HS-5 (cell line): ENCODE results near the gene HEATR5B.
"Not testable (repeated sequence)": the region's sequence is repeated elsewhere in the genome, so short reads cannot be mapped to it uniquely, and the experiment has no call there.

Experiments used
- DNase-seq: peaks from one replicate; pipeline ENCODE4 v3.0.0-alpha.2; 2012; ENCODE audit warnings: low read depth

HEATR5B gene

DNA sequence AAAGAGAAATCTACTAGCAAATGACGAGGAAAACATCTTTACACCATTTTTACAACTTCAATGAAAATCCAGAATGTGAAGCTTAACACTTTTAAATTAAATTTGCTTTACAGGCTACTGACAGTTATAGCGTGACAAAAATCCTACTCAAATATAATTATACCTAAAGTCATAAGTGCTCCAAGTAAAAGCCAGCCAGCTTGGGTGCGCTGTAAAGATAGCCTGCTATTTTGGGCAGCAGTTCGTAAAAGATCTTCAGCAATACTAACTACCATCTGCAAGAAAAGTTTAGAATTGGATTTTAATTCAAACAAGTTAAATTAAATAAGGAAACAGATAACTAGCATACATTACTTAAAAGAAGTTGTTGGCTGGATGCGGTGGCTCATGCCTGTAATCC, 22.4 kb downstream of the HEATR5B start:
- DNase-seq, result no peak

- no peak for DNase-seq
Measured at GRCh38 chr2:37061013-37061711, 23.0 kb downstream of the HEATR5B start.

GRCh38 chr2:37060446-37060845, 23.7 kb downstream of the HEATR5B start:
- no peak for DNase-seq

DNA sequence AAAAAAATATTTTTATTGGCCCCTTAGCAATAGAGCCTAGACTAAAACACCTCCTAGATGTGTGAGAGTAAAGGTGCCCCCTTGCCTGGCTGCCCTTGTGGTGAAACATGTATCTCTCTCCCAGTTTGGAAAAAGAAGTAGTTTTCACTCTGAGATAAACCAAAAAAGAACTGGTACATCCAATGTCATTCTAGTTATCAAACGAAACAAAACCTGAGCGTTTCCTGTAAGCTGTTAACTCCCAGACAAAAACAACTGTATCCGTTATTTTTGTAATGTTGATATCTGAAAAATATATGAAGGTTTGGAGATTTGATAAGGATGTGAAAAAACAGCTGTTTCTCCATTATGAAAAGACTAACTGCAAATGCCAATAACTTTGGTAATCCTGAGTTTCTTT, 24.3 kb downstream of the HEATR5B start:
- no peak for DNase-seq

DNA sequence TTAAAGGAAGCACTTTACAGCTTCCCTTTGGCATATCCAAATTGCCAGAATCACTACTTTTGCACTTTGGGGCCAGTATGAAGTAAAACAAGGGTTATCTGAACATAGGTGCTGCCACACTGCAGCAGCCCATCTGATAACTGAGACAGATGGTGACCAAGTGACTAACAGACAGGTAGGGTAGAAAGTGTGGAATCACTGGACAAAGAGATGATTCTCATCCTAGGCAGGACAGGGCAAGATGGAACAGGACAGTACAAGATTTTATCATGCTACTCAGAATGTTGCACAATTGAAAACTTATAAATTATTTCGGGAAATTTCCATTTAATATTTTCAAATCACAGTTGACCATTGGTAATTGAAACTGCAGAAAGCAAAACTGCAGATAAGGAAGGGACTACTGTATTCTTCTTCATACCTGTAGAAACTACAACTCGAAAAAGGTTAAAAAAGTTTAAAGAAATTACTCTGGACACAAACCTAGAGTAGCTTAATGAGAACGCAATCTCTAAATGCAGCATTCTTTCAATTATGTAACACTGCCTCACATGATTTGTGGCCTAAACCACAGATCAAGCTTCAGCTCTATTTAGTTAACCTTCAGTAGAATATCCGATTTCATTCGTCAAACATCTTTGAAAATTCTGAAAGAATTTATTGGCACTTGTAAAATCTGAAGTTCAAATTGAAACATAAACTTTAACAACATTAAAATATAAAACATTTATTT, 31.4 kb downstream of the HEATR5B start:
- DNase-seq, result no peak

DNA sequence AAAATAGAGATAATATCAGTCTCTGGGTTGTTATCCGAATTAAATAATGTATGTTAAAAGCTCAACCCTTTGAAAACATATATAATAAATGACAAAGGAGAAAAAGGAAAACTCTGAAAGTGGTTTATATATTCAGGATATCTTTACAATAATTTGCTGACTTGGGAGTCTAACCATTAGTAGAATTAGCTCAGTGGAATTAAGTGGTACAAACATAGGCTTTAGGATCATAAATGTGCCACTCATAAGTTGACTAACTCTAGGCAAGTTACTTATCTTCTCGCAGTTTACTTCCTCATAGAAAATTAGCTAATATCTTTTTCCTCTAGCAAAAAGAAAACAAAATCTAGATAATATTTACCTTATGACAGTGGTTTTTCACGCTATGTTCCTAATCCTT, 44.6 kb downstream of the HEATR5B start:
- DNase-seq, result no peak

DNA sequence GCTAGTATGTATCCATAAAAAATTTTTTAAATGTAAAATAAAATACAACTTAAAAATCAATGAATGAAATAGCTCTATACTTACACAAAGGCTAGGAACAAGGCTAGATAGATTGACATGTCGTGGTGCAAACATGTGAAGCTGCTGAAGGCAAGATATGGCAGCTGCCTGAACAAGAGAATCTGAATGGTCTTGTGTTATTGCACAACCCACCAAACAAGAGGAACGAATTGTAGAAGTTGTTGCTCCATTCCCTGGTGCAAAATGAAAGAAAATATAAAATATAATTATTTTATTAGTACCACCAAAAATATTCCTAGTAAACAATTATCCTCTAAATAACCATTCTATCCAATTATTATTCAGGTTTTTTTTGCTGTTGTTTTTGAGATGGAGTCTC, 46.4 kb downstream of the HEATR5B start:
- DNase-seq, result no peak

GRCh38 chr2:37029758-37030157, 54.4 kb downstream of the HEATR5B start:
- no peak for DNase-seq

DNA sequence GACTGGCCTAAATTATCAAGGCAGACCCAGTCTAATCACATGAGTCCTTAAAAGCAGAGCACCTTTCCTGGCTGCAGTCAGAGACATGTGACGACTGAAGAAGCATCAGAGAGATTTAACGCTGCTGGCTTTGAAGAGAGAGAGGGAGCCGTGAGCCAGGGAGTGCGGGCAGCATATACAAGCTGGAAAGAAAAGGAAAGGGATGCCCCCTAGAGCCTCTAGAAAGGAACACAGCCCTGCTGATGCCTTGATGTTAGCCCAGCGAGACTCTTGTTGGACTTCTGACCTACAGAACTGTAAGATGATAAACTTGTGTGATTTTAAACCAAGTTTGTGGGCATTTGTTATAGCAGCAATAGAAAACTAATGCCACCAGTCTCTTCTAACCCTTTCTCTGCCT, 58.1 kb downstream of the HEATR5B start:
- DNase-seq, result no peak

- no peak for DNase-seq
Measured at GRCh38 chr2:37020887-37021796, 63.0 kb downstream of the HEATR5B start.

DNA sequence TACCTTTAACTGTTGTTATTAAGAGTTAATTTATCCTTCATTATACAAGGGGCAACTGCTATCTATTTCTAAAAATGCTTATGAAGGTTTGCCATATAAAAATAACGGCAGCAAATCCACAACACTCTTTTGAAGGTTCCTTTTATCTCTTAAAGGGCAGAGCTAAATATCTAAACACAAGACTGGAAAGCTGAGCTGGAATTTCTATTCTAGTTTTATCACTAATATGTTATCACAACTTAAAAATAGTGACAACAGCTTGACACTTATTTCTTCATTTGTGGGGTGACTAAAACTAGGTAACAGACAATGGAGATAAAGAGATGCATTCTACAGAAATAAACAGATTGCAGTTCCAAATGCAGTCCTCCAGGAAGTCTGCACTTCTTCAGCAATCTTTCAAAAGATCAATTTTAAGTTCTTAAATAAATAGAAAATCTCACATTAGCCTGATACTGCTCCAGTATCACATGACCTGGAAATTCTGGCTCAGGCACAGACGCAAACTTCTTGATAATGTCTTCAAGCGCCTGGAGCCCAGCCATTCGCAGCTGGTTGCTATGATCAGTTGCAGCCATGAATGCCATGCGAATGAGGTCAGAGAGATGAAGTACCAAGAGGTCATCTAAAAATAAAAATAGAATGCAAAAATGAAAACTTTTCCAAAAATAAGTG, 63.8 kb downstream of the HEATR5B start:
- DNase-seq, result no peak

GRCh38 chr2:37013315-37013641, 70.9 kb downstream of the HEATR5B start:
- no peak for DNase-seq

DNA sequence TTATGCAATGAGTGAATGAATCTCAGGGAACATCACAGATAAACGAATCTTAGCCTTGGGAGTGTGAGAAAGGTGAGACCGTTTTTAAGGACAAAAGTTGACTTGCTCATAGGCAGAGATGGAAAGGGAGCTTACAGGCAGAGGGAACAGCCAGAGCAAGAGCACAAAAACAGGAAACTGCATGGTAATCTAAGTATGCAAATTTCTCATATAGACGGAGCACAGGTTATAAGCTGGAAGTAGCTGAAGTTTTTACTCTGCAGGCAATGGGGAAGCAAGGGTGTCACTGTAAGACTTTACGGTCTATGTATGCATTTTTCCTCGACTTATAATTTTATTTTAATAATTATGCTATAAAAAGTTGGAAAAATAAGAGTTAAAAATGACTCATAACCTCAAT, 73.0 kb downstream of the HEATR5B start:
- DNase-seq, result no peak

DNA sequence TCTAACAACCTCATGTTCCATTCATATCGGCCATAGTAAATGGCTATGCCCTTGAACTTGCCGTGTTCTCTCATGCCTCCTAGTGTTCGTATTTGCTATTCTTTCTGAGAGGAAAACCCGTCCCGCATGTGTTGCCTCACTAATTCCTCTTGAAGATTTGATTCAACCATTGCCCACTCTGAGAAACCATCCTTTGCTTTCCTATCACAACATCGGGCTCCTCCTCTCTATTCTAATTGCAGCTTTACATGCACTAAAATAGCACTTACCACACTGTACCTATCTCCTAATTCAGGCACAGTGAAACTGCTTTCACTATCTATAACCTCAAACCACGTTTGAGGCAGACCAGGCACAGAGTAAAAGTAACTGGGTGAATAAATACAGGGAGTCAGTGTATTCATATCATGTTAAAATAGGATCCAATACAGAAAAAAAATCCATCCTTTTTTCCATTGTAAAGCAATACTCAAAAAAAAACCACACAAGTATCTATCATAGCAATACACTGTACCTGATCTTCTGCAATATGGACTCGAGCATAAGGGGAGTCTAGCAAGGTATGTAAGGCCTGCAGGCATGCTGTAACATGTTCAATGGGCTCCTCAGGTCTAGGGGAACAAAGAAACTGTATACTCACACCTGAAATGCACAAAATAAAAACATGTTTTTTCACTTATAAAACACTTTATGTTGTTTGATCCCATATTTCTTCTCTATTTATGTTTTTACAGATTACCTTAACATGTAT, 78.9 kb downstream of the HEATR5B start:
- DNase-seq, result no peak

DNA sequence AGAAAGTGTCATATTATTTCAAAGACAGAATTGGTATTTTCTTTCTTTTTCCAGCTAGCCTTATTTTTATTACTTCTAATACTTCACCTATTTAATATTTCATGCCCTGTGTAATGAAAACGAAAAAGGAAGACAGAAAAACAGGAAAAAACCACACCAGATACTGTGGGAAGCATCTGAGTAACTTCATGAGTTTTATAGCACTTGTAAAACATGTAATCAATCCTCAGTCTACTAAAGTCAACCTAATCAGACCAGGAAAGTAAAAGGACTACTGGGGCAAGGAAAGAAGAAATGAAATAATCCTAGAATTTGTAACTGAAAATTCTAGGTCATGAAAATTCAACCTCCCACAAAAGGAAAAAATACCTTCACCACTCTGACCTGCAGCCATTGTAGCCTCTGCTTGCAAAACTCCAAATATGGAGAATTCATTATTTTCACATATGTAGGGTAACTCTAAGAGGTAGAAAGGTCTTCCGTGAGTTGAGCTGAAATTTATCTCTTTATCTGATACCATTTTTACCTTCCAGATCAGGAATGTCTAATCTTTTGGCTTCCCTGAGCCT, 83.1 kb downstream of the HEATR5B start:
- no peak for DNase-seq

DNA sequence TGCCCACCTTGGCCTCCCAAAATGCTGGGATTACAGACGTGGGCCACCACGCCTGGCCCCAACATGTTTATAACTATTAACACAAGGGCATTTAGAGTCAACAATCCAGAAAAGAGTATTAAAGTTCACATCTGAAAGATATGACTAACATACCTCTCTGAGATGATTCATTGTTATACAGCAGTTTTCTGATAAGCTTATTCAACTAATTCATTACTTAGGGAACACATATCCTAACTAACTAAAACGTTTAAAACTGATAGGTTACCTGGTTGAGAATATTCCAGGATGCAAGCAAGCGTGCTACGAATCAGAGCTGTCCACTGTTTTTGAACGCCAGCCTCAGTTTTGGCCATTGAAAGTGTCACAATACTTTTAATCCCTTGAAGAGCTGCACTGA, 83.9 kb downstream of the HEATR5B start:
- no peak for DNase-seq

DNA sequence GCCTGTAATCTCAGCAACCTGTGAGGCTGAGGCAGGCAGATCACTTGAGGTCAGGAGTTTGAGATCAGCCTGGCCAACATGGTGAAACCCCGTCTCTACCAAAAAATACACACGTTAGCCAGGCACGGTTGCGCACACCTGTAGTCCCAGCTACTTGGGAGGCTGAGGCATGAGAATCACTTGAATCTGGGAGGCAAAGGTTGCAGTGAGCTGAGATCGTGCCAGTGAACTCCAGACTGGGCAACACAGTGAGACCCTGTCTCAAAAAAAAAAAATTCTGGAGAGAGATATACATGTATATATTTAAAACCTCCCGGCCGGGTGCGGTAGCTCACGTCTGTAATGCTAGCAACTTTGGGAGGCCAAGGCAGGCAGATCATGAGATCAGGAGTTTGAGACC, 84.8 kb downstream of the HEATR5B start:
- DNase-seq, result not testable (repeated sequence)

GRCh38 chr2:36993841-36994620, 90.1 kb downstream of the HEATR5B start:
- no peak for DNase-seq

GRCh38 chr2:36988008-36988407, 96.2 kb downstream of the HEATR5B start:
- DNase-seq, result no peak

GRCh38 chr2:36982467-36982866, 101.7 kb downstream of the HEATR5B start:
- DNase-seq, result no peak
